Measurements from ENCODE around the gene MBD4. TPM values are rescaled to one million over a fixed set of nuclear protein-coding genes. Genes with fewer than 3 reads are reported as not detected.

Gene MBD4
- total RNA-seq, 1 experiment from 2014 or later, result 36.9 TPM

DNA sequence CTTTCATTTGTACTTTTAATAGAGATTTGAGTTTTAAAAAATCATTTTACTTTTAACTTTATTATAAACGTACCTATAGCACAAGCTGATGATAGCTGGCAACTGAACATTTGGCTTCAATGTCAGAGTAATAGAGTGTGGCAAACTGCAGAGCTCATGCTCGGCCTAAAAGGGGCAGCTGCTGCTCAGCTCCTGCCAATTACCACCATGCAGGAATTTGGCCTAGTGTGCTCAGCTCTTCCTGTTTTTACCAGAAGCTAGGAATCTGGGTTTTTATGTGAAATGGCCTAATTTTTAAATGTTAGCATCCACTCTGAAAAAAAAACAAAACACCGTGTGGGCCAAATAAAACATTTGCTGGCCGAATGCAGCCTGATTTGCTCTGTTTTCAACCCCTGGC is 2.0 kb upstream of the MBD4 start:
- Mint-ChIP-seq H3K36me3 (peaks cover 14% of the 10 kb centered on the region), H3K4me3 (peak overlapping the region; percentile 99), H3K4me1 (peaks cover 35% of the 10 kb centered on the region), H3K27ac (no peak overlapping the region), H3K9me3 (no peaks in the 10 kb centered on the region), H3K27me3 (ENCODE audit: low read depth) (no peaks in the 10 kb centered on the region; the same call in 1 of the 2 replicates)
- DNase-seq (ENCODE audit: low spot score) (no peak), ATAC-seq (no peak)
- ChIA-PET POLR2A (no interaction called here), CTCF (interaction anchor here (0.9 to 1.6 kb wide), 5 partner anchors 13 to 186 kb away, joined by 3 to 5 read pairs (median 4); partner anchors contain the start of gene EFCAB12)
- TF ChIP-seq, protein P1, sequence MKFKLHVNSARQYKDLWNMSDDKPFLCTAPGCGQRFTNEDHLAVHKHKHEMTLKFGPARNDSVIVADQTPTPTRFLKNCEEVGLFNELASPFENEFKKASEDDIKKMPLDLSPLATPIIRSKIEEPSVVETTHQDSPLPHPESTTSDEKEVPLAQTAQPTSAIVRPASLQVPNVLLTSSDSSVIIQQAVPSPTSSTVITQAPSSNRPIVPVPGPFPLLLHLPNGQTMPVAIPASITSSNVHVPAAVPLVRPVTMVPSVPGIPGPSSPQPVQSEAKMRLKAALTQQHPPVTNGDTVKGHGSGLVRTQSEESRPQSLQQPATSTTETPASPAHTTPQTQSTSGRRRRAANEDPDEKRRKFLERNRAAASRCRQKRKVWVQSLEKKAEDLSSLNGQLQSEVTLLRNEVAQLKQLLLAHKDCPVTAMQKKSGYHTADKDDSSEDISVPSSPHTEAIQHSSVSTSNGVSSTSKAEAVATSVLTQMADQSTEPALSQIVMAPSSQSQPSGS (CRISPR knock-in tag; IDR thresholded peaks at IDR 0.05; ENCODE audit: borderline replicate concordance, low read depth), result no peak
- TF ChIP-seq RELA (CRISPR knock-in tag; IDR thresholded peaks at IDR 0.05; ENCODE audit: borderline replicate concordance) (no peak), ETV6 (CRISPR knock-in tag; IDR thresholded peaks at IDR 0.05) (no peak), NR2C2 (CRISPR knock-in tag; IDR thresholded peaks at IDR 0.05) (no peak), NFE2L1 (CRISPR knock-in tag; IDR thresholded peaks at IDR 0.05) (no peak), ZNF263 (CRISPR knock-in tag; IDR thresholded peaks at IDR 0.05; ENCODE audit: low read depth) (no peak), ZNF425 (CRISPR knock-in tag; conservative IDR thresholded peaks at IDR 0.05) (no peak), ATF3 (CRISPR knock-in tag; conservative IDR thresholded peaks at IDR 0.05) (no peak), PREB (CRISPR knock-in tag; IDR thresholded peaks at IDR 0.05; ENCODE audit: borderline replicate concordance) (no peak), TEAD1 (CRISPR knock-in tag; IDR thresholded peaks at IDR 0.05) (no peak)
- TF ChIP-seq, protein P2, sequence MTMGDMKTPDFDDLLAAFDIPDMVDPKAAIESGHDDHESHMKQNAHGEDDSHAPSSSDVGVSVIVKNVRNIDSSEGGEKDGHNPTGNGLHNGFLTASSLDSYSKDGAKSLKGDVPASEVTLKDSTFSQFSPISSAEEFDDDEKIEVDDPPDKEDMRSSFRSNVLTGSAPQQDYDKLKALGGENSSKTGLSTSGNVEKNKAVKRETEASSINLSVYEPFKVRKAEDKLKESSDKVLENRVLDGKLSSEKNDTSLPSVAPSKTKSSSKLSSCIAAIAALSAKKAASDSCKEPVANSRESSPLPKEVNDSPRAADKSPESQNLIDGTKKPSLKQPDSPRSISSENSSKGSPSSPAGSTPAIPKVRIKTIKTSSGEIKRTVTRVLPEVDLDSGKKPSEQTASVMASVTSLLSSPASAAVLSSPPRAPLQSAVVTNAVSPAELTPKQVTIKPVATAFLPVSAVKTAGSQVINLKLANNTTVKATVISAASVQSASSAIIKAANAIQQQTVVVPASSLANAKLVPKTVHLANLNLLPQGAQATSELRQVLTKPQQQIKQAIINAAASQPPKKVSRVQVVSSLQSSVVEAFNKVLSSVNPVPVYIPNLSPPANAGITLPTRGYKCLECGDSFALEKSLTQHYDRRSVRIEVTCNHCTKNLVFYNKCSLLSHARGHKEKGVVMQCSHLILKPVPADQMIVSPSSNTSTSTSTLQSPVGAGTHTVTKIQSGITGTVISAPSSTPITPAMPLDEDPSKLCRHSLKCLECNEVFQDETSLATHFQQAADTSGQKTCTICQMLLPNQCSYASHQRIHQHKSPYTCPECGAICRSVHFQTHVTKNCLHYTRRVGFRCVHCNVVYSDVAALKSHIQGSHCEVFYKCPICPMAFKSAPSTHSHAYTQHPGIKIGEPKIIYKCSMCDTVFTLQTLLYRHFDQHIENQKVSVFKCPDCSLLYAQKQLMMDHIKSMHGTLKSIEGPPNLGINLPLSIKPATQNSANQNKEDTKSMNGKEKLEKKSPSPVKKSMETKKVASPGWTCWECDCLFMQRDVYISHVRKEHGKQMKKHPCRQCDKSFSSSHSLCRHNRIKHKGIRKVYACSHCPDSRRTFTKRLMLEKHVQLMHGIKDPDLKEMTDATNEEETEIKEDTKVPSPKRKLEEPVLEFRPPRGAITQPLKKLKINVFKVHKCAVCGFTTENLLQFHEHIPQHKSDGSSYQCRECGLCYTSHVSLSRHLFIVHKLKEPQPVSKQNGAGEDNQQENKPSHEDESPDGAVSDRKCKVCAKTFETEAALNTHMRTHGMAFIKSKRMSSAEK (CRISPR knock-in tag; IDR thresholded peaks at IDR 0.05; ENCODE audit: borderline replicate concordance), result no peak
- TF ChIP-seq, protein P3, sequence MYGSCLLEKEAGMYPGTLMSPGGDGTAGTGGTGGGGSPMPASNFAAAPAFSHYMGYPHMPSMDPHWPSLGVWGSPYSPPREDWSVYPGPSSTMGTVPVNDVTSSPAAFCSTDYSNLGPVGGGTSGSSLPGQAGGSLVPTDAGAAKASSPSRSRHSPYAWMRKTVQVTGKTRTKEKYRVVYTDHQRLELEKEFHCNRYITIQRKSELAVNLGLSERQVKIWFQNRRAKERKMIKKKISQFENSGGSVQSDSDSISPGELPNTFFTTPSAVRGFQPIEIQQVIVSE (CRISPR knock-in tag; IDR thresholded peaks at IDR 0.05; ENCODE audit: borderline replicate concordance), result no peak

- CTCF ChIA-PET, result interaction anchor here (0.7 to 1.6 kb wide), 6 partner anchors 12 to 186 kb away, joined by 3 to 5 read pairs (median 4); partner anchors contain the start of gene EFCAB12
- no peak for DNase-seq (ENCODE audit: low spot score)
- Mint-ChIP-seq H3K36me3 (peaks cover 20% of the 10 kb centered on the region), H3K9me3 (no peaks in the 10 kb centered on the region), H3K27ac (peak overlapping the region; percentile 17; the same call in 1 of the 2 replicates), H3K4me3 (peak overlapping the region; percentile 99), H3K4me1 (peaks cover 31% of the 10 kb centered on the region), H3K27me3 (ENCODE audit: low read depth) (no peaks in the 10 kb centered on the region; the same call in 1 of the 2 replicates)
- no peak for ATAC-seq
- POLR2A ChIA-PET, result interaction anchor here (1.2 kb wide), 1 partner anchor 176 kb away, joined by 3 read pairs; no protein-coding TSS in a partner anchor
- TF ChIP-seq IRF1 (CRISPR knock-in tag; IDR thresholded peaks at IDR 0.05), result no peak
- TF ChIP-seq, protein P1 (CRISPR knock-in tag; IDR thresholded peaks at IDR 0.05; ENCODE audit: borderline replicate concordance, low read depth), result no peak
- no peak for TF ChIP-seq JAZF1 (CRISPR knock-in tag; IDR thresholded peaks at IDR 0.05)
- no peak for TF ChIP-seq RELA (CRISPR knock-in tag; IDR thresholded peaks at IDR 0.05; ENCODE audit: borderline replicate concordance)
- TF ChIP-seq MLX (CRISPR knock-in tag; IDR thresholded peaks at IDR 0.05), result no peak
- no peak for TF ChIP-seq ZNF396 (CRISPR knock-in tag; IDR thresholded peaks at IDR 0.05; ENCODE audit: borderline replicate concordance)
Measured at GRCh38 chr3:129441215-129441614, 1.5 kb upstream of the MBD4 start.
